IMR-90 (cell line): Measurements from ENCODE around the gene TMEM219.

Experiments used
- BHLHE40 ChIP-seq: fragments of 150-350 bp; IDR thresholded peaks from 2 replicates; pipeline ENCODE4 v1.6.1; 2016; ENCODE audit warnings: mild to moderate bottlenecking, low read depth, low read length
- FOS ChIP-seq: fragments of 150-350 bp; IDR thresholded peaks from 2 replicates; pipeline ENCODE4 v1.6.1; 2016; ENCODE audit warnings: low read depth, low read length
- MAFK ChIP-seq: IDR thresholded peaks from 2 replicates; pipeline ENCODE4 v1.6.1; 2012; ENCODE audit warnings: low read depth, low read length, improper control_type of control experiment
- POLR2A ChIP-seq: IDR thresholded peaks from 2 replicates; pipeline ENCODE4 v1.6.1; 2012; ENCODE audit warnings: mild to moderate bottlenecking, low read depth, low read length
- RCOR1 ChIP-seq: IDR thresholded peaks from 2 replicates; pipeline ENCODE4 v1.6.1; 2012; ENCODE audit warnings: mild to moderate bottlenecking, low read length, improper control_type of control experiment; ENCODE audit not compliant: insufficient replicate concordance
- RFX5 ChIP-seq: IDR thresholded peaks from 2 replicates; pipeline ENCODE4 v1.8.0; 2012; ENCODE audit warnings: low read depth, mild to moderate bottlenecking, low read length, moderate library complexity
- SMC3 ChIP-seq: fragments of 150-350 bp; IDR thresholded peaks from 2 replicates; pipeline ENCODE4 v1.6.1; 2016; ENCODE audit warnings: low read depth, mild to moderate bottlenecking, antibody characterized with exemption, low read length, moderate library complexity
- TF ChIP-seq, protein P1 (sequence below): conservative IDR thresholded peaks from 2 replicates; pipeline ENCODE4 v1.5.1; 2012; ENCODE audit warnings: mild to moderate bottlenecking, low read depth, low read length, improper control_type of control experiment

DNA sequence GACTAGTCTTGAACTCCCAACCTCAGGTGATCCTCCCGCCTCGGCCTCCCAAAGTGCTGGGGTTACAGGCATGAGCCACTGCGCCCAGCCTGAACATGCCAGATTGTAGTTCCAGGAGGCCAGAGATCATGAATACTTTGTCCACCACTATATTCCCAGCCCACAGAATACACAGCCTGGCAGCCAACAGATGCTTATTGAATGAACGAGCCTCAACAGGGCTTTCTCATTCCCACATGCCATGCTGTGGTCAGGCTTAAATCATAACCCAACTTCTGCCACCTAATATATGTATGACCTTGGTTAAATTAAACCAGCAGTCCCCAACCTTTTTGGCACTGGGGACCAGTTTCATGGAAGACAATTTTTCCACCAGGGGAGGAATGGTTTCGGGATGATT, 3.1 kb upstream of the TMEM219 start:
- TF ChIP-seq RFX5 (no peak), MAFK (no peak), SMC3 (no peak), BHLHE40 (no peak), POLR2A (no peak), FOS (no peak), RCOR1 (no peak)
- TF ChIP-seq, protein P1, sequence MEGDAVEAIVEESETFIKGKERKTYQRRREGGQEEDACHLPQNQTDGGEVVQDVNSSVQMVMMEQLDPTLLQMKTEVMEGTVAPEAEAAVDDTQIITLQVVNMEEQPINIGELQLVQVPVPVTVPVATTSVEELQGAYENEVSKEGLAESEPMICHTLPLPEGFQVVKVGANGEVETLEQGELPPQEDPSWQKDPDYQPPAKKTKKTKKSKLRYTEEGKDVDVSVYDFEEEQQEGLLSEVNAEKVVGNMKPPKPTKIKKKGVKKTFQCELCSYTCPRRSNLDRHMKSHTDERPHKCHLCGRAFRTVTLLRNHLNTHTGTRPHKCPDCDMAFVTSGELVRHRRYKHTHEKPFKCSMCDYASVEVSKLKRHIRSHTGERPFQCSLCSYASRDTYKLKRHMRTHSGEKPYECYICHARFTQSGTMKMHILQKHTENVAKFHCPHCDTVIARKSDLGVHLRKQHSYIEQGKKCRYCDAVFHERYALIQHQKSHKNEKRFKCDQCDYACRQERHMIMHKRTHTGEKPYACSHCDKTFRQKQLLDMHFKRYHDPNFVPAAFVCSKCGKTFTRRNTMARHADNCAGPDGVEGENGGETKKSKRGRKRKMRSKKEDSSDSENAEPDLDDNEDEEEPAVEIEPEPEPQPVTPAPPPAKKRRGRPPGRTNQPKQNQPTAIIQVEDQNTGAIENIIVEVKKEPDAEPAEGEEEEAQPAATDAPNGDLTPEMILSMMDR, result no peak
